ENCODE results near the gene RAB18. TPM values are rescaled to one million over a fixed set of nuclear protein-coding genes. Genes with fewer than 3 reads are reported as not detected.

Gene RAB18
- total RNA-seq (2022; extraction: Qiagen RNA extraction; ENCODE audit: low read depth), result 72.1 to 90.9 TPM (median 82.0 TPM) in 5 replicates

GRCh38 chr10:27504007-27504807, at the start of gene RAB18:
Gene RAB18 (plus strand): TSS chr10:27504304. CDS start chr10:27504370, 66 bp downstream.

Other genes starting within 250 kb of the RAB18 start
- gene MKX, start 241.5 kb downstream of the RAB18 start, total RNA-seq (2022; extraction: Qiagen RNA extraction; ENCODE audit: low read depth), result not detected in 5 replicates

Data from A549 treated with DMSO at 1 μM for 4 hours (cell line).